Measurements from ENCODE around the gene CHADL. TPM values are rescaled to one million over a fixed set of nuclear protein-coding genes. Genes with fewer than 3 reads are reported as not detected.

CHADL gene
- total RNA-seq, 1 donor from 2014 or later = 1.2 TPM

Small RNA genes lying within 50 kb of the gene (microRNA-seq; reads per million reads assigned to microRNA genes)
- gene MIR6889 (ENCODE audit: unreplicated experiment) = 0.90 reads per million, percentile 9 among the genes with 10 or more reads in this experiment

Other genes with a start within 250 kb of the CHADL start
- 115 TPM for gene EP300, start 148.3 kb downstream of the CHADL start, total RNA-seq (ENCODE audit: unreplicated experiment)
- 20.1 TPM for gene L3MBTL2, start 35.6 kb downstream of the CHADL start, total RNA-seq (ENCODE audit: unreplicated experiment)
- 71.5 TPM for gene RANGAP1, start 45.3 kb upstream of the CHADL start, total RNA-seq (ENCODE audit: unreplicated experiment)
- 69.2 TPM for gene ZC3H7B, start 60.6 kb upstream of the CHADL start, total RNA-seq (ENCODE audit: unreplicated experiment)
- 6.6 TPM for gene TEF, start 141.0 kb upstream of the CHADL start, total RNA-seq (ENCODE audit: unreplicated experiment)
- 60.3 TPM for gene TOB2, start 205.9 kb upstream of the CHADL start, total RNA-seq (ENCODE audit: unreplicated experiment)
- gene PHF5A, start 227.8 kb upstream of the CHADL start, total RNA-seq (ENCODE audit: unreplicated experiment) = 54.6 TPM
- gene ACO2, start 228.2 kb upstream of the CHADL start, total RNA-seq (ENCODE audit: unreplicated experiment) = 83.5 TPM